Kidney epithelial cell (primary cell): ENCODE results near the gene HCK. TPM values are rescaled to one million over a fixed set of nuclear protein-coding genes. Genes with fewer than 3 reads are reported as not detected.

Experiments
- DNase-seq: peaks from one replicate; pipeline ENCODE4 v3.0.0-alpha.2; 2010; ENCODE audit warnings: low read depth
- H3K27me3 ChIP-seq: 2 replicates; pipeline ENCODE4 v1.6.0; 2011; ENCODE audit warnings: low read length; ENCODE audit not compliant: control insufficient read depth, insufficient read depth
- H3K36me3 ChIP-seq: 2 replicates; pipeline ENCODE4 v1.5.1; 2011; ENCODE audit warnings: low read length; ENCODE audit not compliant: control insufficient read depth, insufficient read depth
- H3K4me3 ChIP-seq: 2 replicates; pipeline ENCODE4 v1.5.1; 2011; ENCODE audit warnings: low read depth, mild to moderate bottlenecking, control low read depth, low read length
- total RNA-seq: library from RNA; depleted of rRNA; stranded (reverse); fragments of >200 nt; gene quantifications from 2 replicates; pipeline ENCODE4 v1.2.3, GENCODE V29; 2015
- TF ChIP-seq, protein P1 (sequence below): IDR thresholded peaks from 2 replicates; pipeline ENCODE4 v1.5.1; 2011; ENCODE audit warnings: mild to moderate bottlenecking, moderate library complexity, low read length, control low read depth, inconsistent platforms; ENCODE audit not compliant: insufficient read depth, poor library complexity, severe bottlenecking

HCK gene
- total RNA-seq, 1 donor from 2014 or later: 0.17 TPM

DNA sequence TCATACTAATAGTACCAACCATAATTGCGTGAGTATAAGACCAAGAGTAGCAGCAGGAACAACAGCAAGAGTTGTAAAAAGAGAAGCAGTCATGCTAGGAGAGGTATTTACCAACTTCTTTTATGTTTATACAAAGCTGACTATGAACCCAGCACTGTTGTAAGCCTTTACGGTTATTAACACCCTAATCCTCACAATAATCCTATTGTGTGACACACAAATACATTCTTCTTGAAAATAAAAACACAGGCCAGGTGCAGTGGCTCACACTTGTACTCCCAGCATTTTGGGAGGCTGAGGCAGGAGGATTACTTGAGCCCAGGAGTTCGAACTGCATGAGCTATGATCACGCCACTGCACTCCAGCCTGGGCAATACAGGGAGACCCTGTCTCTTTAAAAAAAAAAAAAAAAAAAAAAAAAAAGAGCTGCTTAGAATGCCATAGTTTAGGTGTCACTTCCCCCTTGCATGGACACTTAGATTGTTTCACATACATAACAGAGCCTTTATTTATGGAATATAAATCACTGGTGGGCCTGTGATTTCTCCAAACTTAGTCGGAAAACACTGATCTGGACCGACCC, 20.2 kb downstream of the HCK start:
- H3K36me3 ChIP-seq: no peaks in the 10 kb centered on the region
- TF ChIP-seq, protein P1, sequence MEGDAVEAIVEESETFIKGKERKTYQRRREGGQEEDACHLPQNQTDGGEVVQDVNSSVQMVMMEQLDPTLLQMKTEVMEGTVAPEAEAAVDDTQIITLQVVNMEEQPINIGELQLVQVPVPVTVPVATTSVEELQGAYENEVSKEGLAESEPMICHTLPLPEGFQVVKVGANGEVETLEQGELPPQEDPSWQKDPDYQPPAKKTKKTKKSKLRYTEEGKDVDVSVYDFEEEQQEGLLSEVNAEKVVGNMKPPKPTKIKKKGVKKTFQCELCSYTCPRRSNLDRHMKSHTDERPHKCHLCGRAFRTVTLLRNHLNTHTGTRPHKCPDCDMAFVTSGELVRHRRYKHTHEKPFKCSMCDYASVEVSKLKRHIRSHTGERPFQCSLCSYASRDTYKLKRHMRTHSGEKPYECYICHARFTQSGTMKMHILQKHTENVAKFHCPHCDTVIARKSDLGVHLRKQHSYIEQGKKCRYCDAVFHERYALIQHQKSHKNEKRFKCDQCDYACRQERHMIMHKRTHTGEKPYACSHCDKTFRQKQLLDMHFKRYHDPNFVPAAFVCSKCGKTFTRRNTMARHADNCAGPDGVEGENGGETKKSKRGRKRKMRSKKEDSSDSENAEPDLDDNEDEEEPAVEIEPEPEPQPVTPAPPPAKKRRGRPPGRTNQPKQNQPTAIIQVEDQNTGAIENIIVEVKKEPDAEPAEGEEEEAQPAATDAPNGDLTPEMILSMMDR: no peak
- H3K27me3 ChIP-seq: peaks cover 23% of the 10 kb centered on the region
- no peak overlapping the region for H3K4me3 ChIP-seq
- no peak for DNase-seq

DNA sequence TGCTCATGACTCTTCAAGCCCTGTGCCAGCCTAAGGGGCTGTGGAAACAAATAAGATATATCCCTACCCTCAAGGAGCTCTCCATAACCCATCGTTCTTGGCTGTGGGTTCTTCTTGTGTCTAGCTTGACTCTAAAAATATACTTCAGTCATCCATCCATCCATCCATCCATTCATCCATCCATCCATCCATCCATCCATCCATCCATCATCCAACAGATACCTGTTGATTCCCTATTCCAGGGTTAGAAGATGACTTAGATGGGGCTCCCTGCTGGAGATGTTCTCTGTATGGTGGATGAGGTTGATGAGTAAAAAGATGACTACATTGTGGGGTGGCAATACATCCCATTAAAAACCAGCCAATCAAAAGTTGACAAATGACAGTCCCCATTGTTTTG, 23.5 kb downstream of the HCK start:
- Histone ChIP-seq H3K27me3 (peaks cover 21% of the 10 kb centered on the region), H3K4me3 (no peak overlapping the region), H3K36me3 (no peaks in the 10 kb centered on the region)
- TF ChIP-seq, protein P1: no peak
- no peak for DNase-seq

DNA sequence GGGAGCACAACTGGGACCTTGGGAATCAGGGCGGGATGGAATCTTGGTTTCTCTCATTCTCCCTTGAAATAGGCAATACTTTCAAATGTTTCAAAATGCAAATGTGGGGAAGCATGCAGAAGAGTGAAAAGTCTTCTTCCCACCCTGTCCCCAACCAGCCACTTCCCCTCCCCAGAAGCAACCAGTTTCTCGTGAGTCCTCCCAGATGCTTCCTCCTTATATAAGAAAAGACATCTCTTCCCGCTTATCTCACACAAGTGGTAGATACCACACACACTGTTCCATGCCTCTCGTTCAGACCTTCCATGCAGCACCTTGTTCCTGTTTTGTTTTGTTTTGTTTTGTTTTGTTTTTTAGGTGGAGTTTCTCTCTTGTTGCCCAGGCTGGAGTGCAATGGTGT, 25.1 kb downstream of the HCK start:
- Histone ChIP-seq H3K27me3 (peaks cover 16% of the 10 kb centered on the region), H3K4me3 (no peak overlapping the region), H3K36me3 (no peaks in the 10 kb centered on the region)
- TF ChIP-seq, protein P1: no peak
- no peak for DNase-seq

DNA sequence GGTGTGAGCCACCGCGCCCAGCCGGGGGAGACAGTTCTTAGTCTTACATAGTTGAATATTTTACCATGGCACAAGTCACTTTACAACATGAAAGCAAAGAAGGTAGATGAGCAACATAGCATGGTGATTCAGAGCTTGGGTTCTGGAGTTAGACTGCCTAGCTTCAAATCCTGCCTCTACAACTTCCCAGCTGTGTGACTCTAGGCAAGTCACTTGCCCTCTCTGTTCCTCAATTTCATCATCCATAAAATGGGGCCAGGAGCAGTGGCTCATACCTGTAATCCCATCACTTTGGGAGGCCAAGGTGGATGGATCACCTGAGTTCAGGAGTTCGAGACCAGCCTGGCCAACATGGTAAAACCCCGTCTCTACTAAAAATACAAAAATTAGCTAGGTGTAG, 26.3 kb downstream of the HCK start:
- DNase-seq: no peak
- H3K4me3 ChIP-seq: no peak overlapping the region
- no peaks in the 10 kb centered on the region for H3K36me3 ChIP-seq
- peaks cover 18% of the 10 kb centered on the region for H3K27me3 ChIP-seq
- TF ChIP-seq, protein P1: no peak

DNA sequence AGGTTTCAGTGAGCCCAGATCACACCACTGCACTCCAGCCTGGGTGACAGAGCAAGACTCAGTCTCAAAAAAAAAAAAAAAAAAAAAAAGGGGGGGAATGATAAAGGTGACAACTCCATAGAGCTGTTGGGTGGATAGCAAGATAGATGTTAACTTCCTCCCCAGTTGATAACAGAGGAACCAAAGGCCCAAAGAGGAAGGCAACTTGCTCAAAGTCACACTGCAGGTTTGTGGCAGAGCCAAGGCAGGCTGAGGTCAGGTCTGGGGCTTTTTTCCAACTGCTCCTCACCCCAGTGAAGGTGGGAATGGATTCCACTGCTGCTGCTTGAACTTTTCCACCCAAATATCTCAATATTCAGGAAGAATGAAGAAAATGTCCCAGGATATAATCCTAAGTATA, 26.7 kb downstream of the HCK start:
- no peak for DNase-seq
- TF ChIP-seq, protein P1: no peak
- Histone ChIP-seq H3K4me3 (no peak overlapping the region), H3K36me3 (no peaks in the 10 kb centered on the region), H3K27me3 (peaks cover 18% of the 10 kb centered on the region)

DNA sequence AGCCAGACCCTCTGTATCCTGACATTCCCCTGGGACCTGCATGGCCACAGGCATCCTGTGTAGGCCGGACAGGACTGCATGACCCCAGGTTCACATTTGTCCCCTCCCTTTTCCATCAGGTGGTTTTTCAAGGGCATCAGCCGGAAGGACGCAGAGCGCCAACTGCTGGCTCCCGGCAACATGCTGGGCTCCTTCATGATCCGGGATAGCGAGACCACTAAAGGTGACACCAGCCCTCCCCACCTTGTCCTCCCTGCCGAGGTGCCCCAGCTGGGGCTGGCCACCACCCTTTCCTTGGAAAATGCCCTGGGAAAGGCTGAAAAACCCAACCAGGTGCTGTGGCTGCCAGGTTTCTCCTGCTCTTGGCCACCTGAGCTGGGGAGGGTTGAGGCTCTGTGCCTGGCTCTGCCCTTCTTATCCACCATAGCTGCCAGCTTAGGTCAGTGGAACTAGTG, 27.6 kb downstream of the HCK start:
- TF ChIP-seq, protein P1: no peak
- DNase-seq: no peak
- H3K27me3 ChIP-seq: peaks cover 17% of the 10 kb centered on the region
- no peak overlapping the region for H3K4me3 ChIP-seq
- H3K36me3 ChIP-seq: no peaks in the 10 kb centered on the region
